ENCODE measurements around the gene STX10.
"Not testable (repeated sequence)": the region's sequence is repeated elsewhere in the genome, so short reads cannot be mapped to it uniquely, and the experiment has no call there.

STX10 gene

DNA sequence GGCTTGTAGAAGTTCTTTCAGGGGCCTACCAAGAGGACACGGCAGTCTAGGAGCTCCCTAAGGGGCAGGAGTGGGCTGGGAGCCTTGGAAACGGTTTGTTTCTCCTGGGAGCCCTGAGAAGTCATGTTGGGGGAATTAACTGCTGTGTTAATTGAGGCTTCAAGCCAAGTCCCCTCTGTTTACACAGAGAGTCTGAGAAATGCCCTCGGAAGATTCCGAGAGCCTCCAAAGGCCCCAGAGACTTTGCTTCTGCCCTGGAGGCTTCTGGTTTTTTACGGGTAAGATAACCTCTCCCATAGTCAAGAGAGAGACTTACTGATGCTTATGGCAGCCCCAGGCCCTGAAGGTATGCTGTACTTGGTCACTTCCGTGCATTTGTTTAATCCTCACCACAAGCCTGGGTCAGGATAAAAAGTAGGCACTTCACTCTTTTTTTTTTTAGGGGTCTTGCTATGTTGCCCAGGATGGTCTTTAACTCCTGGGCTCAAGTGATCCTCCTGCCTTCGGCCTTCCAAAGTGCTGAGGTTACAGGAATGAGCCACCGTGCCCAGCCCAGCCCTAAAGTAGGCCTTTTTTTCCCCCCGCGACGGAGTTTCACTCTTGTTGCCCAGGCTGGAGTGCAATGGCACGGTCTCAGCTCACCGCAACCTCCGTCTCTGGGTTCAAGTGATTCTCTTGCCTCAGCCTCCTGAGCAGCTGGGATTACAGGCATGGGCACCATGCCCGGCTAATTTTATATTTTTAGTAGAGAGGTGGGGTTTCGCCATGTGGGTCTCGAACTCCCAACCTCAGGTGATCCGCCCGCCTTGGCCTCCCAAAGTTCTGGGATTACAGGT, 15.2 kb upstream of the STX10 start:
- no peak for DNase-seq (ENCODE audit: low read depth in 2 of 2, low spot score in 1 of 2)

DNA sequence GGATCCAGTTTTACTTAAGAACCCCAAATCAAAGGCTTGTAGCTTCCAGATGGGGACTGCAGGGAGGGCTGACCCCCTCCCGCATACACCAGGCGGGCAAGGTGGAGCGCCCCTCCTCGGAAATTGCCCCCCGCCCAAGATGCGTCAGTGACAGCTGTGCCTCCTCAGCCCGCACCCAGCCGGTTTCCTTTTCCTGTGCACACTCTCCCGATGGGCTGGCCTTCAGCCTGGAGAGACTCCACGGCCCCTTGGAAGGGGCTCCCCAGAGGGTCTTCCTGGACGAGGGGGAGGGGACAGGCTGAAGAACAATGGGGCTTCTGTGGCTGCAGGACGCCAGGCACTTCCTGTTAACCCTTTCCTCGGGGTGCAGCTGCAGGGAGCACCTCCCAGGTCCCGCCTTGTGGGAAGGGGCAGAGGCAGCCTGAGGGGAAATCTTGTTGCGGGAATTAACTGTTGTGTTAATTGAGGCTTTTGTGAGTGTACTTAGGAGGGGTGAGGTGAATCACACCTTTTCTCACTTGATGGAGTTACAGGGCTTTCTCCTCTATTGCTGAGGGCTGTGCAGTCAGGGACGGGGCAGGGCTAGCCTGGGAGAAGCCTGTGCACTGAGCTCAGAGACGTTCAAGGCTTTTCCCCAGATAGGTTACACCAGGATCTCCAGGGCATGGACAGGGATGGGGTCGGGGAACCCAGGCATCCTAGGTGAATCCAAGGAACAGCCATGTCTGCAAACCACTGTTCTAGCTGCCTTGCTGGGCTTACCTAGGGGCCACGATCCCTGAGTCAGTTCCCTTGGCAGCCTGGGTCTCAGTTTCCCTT, 14.4 kb upstream of the STX10 start:
- no peak for DNase-seq (ENCODE audit: low read depth in 2 of 2, low spot score in 1 of 2)

DNA sequence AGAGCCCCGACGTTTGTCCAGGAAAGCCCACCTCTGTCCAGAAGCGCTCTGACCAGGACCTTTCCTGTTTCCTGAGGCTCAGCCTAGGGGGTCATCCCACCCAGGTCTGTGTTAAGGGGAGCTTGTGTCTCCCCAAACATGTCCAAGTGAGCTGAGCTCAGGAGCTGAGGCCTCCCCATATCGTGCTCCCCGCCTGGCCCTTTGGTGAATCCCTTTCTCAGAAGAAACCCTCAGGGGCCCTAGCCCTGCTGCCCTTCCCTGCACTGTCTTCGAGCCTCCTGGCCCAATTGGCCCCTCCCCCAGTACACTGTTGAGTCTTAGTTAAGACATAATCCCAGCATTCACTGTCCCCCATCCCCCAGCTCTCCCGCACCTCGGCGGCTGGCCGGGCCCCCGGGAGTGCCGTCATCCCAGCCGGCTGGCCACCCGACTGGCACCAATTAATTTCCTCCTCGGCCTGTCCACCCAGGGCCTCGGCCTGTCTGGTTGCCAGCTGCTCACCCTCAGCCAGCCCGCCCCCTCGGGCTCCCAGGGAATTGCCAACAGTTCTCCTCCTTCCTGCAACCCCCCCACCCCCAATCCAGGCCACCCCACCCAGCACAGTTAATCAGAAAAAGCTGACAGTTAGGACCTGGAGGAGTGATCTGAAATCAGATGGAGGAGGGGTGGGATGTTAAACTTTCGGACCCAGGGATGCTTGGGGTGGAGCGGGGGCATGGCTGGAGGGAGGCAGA, 13.6 kb upstream of the STX10 start:
- DNase-seq (ENCODE audit: low read depth in 2 of 2, low spot score in 1 of 2): no peak

DNA sequence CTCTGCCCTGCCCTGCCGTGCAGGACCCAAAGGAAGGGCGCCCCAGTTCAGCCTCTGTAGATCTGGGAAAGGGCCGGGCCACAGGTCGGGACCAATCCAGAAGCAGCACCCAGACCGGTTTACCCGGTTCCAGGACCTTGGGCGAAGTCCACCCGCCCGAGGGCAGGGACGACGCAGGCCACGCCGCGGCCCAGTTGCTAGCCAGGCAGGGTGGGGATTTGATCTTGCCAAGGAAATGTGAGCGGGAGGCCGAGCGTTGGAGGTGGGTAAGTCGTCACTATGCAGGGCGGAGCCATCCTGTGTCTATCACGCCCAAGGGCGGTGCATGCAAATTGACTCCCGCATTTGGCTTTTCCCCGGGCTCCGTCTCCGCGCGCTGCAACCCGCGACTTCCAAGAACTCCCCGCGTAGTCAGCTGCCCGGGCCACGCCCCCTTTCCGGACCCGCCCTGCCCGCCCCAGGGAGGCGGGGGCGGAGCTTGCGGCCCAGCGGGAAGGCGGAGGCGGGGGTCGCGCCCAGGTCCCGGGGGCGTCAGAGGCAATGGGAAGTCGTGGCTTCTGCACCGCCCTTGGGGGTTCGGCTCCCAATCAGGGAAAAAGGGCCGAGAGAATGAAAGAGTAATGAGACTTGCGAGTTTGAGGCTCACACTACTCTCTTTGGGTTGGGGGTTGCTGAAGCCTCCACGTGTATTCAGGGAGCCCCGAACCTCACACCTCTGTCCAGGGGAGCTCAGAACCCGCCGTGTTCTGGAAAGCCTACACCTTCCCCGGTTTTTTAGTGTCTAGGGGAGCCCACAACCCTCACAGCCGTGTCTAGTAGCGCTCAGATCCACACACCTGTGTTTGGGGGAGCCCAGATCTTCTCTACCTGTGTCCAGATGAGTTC, 12.8 kb upstream of the STX10 start:
- peak; percentile 76 to 78 for DNase-seq (ENCODE audit: low read depth in 2 of 2, low spot score in 1 of 2)

DNA sequence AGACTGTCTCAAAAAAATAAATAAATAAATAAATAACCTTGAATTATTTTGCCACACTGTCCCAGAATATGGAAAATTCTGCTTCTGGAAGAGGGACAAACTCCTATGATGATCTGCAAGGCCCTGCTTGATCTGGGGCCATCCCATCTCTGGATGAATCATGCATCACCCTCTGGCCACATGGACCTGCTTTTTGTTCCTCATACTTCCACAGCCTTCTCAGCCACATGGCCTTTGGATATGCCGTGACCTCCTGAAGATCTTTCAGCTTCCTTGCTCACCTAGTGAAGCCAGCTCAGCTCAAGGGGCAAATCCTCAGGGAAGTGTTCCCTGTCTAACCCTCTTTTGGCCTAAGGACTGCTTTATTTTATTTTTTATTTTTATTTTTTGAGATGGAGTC, 10.4 kb upstream of the STX10 start:
- DNase-seq (ENCODE audit: low read depth in 2 of 2, low spot score in 1 of 2): no peak

DNA sequence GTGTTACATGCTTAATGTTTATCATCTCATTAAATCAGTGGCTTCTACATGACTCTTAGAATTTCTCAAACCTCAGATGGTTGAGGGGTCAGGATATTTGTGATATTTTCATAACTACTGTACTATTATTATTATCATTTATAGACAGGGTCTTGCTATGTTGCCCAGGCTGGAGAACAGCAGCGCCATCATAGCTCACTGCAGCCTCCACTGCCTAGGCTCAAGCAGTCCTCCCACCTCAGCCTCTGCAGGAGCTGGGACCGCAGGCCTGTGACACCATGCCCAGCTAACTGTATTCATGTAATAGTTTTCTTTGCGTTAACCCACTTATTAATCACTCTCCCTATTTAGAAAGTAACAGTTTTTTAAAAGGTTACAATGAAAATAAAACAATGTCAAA, 9.5 kb upstream of the STX10 start:
- no peak for DNase-seq (ENCODE audit: low read depth in 2 of 2, low spot score in 1 of 2)

DNA sequence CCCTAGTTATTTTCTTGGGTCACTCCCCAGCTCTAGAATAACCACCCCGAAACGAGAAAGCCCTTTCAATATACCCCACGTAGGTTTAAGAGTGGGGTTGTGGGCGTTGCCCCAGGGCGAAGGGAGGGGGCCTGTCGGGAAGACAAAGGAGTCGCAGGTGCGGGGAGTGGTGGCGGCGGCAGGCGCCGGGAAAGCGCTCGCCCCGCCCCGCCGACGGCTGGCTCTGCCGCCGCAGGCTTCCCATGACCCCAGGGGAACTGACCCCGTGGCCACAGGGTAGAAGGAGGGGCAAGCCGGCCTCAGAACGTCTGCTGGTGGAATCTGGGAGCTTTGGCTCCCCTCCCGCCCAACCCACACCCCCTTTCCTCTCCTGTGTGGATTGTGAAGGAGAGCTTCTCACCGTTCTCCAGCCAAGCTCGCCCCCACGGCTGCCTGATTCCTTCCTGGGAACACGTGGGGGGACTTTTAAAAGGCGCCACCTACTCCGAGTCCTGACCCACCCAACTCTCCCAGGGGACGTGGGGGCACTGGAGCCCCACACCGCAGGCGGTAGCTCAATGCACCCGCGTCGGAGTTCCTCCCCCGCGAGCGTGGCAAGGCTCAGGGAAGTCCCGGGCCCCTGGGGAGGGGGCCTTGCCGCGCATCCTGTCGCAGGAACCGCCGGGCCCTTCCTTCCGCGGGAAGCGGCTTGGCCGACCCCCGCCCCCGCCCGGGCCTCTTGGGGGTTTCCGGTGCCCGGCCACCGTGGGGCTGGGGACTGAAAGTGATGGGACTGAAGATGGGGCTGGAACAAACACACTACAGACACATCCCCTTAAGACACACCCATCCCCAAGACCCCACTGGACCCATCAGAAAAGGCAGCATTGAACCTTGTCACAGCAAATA, 5.5 kb upstream of the STX10 start:
- DNase-seq (ENCODE audit: low read depth in 2 of 2, low spot score in 1 of 2): peak; percentile 22 to 65

DNA sequence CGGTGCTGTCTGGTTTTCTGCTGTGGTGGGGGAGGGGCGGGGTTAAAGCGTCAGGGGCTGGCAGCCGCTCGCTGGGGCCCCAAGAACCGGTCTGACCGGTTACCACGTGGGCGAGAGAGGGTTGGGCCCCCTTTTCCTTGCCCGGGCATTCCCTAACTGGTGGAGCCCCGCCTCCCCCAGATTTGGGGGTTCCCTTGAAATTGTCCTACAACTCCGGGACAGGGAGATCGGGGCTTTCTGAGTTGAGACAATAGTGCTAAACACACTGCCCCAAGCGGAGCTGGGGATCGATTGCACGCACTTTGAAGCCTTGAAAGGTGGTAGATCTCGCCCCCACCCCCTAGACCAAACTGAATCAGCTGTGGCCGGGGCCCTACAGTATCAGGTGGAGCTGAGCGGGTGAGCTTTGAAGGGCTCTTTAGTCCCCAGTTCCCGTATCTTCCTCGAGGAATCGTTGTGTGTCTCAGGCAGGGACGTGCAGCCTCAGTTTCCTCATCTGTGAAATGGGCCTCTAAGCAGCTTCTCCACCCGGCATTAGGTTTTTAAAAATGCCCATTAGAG, 4.8 kb upstream of the STX10 start:
- DNase-seq (ENCODE audit: low read depth in 2 of 2, low spot score in 1 of 2): peak; percentile 60 to 72

DNA sequence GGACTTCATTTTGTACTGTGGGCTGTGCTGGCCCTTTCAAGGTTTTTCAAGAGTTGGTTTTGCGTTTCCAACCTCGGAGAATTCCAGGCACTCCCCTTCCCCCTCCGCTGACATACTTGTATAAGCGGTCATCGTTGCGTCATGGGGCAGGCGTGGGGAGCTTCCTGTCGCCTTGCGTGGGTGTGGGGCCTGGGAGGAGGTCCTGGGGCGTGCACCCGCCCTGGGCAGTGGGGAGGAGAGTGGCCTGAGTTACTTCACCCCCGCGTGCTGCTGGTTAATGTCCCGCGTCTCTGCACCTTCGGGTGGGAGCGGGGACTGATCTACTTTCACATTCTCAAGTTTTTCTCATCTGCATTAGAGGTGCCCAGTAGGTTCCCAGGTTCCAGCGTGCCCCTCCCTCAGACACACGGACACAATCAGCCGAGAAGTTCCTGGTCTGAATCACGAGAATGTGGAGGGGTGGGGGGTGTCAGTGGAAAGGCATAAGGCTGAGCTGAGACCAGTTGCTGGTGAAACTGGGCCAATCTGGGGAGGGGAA, 4.1 kb upstream of the STX10 start:
- peak; percentile 29 to 37 for DNase-seq (ENCODE audit: low read depth in 2 of 2, low spot score in 1 of 2)

DNA sequence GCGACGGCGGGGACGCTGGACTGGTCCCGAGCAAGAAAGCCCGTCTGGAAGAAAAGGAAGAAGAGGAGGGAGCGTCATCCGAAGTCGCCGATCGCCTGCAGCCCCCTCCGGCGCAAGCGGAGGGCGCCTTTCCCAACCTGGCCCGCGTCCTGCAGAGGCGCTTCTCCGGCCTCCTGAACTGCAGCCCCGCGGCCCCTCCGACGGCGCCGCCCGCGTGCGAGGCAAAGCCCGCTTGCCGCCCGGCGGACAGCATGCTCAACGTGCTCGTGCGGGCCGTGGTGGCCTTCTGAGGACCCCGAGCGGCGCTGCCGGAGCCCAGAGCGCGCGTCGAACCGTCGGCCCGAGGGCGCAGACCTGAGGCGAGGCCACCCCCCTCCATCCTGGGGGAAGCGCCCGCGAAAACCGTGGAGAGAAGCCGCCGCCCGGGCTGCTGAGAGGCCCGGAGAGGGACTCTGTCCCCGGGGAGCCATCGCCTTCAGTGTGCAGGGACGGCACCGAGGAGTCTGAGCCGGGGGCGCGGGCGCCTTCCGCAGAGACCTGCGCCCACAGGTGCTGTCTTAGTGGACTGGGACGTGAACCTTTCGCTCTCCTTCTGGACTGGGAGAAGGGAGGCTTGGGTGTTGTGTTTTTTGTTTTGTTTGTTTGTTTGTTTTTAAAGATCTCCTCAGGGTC, 3.5 kb upstream of the STX10 start:
- DNase-seq (ENCODE audit: low read depth in 2 of 2, low spot score in 1 of 2): no peak

DNA sequence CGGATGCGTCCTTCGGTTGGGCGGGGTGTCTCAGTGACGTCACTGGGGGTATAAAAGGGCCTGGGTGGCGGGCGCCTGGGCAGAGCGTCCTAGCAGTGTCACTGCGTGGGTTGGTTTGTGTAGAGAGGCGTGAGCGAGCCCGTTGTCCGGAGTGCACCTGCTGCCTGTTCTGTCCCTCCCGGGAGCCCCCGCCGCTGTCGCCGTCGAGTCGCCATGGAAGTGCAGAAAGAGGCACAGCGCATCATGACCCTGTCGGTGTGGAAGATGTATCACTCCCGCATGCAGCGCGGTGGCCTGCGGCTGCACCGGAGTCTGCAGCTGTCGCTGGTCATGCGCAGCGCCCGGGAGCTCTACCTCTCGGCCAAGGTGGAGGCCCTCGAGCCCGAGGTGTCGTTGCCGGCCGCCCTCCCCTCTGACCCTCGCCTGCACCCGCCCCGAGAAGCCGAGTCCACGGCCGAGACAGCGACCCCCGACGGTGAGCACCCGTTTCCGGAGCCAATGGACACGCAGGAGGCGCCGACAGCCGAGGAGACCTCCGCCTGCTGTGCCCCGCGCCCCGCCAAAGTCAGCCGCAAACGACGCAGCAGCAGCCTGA, 2.9 kb upstream of the STX10 start:
- DNase-seq (ENCODE audit: low read depth in 2 of 2, low spot score in 1 of 2): peak; percentile 92 to 96

DNA sequence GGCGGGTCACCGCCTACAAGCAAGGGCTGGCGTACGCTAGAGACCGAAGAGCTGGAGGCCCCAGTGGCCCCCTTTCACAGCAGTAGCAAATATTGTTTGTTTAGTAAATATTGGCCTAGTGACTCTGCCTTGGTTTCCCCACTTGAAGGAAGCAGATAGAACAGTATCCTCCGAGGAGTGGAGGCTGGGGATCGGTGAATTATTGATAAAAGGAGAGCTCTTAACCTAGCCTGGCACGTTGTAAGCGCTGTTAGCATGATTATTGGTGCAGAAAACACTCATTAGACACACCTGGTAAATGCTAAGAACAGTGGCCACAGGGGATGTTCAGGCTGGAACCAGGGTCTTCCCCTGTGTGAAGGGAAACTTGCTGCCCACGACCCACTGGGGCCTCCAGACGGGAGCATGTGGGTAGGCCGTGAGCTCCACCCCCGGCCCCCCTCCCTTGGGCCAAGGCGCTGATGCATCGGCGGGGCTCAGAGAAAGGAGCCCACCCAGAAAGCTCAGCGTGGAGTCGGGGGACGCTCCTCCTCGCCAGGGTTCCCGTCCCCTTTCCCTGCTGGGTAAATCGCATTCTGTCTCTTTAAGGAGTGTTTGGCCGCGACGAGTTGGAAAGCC, 2.3 kb upstream of the STX10 start:
- DNase-seq (ENCODE audit: low read depth in 2 of 2, low spot score in 1 of 2): no peak

DNA sequence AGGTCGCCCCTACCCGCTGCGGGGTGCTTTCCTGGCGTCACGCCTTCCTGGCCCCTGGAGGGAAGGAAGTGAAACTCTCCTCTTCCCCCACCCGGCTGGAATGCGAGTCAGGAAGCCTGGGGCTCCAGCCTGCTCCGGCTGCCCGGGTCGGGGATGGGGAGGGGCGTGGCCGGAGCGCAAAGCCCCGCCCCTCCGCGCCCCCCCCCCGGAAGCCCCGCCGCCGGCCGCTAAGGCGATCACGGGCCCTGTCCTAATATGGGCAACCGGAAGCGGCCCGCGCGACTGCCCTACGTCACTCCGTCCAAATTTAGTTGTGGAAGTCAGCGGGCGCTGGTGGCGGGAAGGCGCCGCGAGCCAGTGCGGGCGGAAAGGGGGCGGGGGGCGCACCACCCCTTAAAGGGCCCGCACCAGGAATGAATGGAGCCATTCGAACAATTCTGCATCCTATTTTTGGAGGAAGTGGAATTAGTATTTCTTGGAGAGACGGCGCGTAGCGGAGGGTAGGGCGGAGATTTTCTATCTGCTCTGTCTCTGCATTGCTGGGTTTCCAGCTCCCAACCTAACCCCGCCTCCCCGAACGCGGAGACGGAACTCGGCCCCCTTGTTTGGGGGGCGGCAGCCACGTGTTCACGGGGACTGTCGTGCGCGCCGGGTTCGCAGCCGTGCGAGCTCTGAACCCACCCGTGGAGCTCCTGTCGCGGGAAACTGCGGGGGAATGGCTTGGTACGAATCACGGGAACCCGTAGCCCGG, 1.6 kb upstream of the STX10 start:
- DNase-seq (ENCODE audit: low read depth in 2 of 2, low spot score in 1 of 2): peak; percentile 87 to 94

DNA sequence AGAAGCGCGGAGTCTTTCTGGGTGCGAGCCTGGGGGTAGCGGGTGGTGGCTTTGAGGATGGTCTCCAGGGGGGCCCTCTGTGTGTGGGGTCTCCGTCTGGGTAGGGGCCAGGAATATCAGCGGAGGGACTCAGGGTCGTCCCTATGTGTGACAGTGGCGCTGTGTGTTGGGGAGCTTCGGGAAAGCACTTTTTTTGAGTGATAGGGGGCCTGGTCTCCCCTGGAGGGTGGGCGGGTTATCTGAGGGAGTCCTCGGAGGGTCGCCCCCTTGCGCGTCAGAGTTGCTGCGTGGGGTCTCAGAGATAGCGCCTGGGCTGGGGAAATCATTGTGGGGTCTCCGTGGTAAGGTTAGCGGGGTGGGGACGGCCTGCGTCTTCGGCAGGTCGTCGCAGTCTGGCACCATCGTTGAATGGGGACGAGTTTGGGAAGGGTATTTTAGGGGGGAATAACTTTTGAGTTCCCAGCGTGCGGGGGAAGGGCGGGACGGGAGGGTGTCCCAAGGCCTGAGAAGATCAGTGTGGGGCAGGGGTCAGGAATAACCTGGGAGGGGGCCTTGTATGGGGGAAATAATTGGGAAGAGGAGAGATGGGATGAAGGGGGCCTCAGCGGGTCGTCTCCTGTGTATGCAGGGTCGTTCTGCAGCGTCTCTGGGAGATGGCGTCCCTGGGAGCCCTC, 893 bp upstream of the STX10 start:
- peak in 1 of 2 donors; percentile 15 for DNase-seq (ENCODE audit: low read depth in 2 of 2, low spot score in 1 of 2)

DNA sequence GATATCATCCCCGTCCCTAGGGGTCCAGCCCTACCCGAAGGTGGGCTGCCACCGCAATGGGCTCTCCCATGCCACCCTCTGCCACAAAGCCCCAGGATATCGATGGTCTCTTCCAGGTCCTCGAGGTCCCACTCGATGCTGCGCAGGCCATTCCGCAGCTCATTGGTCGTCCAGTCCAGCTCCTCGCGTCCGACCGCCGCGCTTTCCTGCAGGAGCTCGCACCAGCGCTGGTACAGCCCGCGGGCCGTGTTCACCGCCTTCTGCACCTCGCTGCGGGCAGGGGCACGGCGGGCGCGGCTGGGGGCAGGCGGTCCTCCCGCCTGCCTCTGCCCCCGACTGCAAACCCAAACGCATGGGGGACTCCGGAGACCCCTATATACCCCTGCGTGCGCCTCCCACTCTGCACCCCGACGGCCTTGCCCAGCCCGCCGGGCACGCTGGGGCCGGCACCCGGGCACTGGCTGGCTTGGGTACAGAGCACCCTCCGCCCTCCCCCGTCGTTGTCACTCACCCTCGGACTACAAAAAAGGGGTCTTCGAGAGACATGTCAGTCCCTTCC, 468 bp downstream of the STX10 start:
- DNase-seq (ENCODE audit: low read depth in 2 of 2, low spot score in 1 of 2): no peak

DNA sequence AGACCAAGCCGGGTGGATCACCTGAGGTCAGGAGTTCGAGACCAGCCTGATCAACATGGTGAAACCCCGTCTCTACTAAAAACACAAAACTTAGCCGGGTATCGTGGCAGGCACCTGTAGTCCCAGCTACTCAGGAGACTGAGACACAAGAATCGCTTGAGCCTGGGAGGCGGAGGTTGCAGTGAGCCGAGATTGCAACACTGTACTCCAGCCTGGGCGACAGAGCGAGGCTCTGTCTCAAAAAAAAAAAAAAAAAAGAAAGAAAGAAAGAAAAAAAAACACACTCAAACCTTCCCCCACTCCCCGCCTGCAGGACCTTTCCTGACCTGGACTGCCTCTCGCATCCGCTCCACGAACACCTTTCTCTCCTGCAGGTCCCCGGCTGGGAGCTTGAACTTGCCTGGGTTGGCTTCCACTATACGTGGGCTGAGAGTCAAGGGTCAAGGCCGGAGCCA, 975 bp downstream of the STX10 start:
- not testable (repeated sequence) for DNase-seq (ENCODE audit: low read depth in 2 of 2, low spot score in 1 of 2)

Measured in stimulated activated CD8-positive, alpha-beta memory T cell treated with anti-CD3 and anti-CD28 coated beads, Interleukin-4, amount 100 ng/mL, for 4 hours (primary cell).